UCSD-AML1 (cell line): Measurements from ENCODE around the gene CDC42EP3.

Experiments
- DNase-seq: peaks from one replicate; lab custom pipeline; 2025; ENCODE audit not compliant: unreplicated experiment; lab: John Stamatoyannopoulos, UW

The CDC42EP3 gene

DNA sequence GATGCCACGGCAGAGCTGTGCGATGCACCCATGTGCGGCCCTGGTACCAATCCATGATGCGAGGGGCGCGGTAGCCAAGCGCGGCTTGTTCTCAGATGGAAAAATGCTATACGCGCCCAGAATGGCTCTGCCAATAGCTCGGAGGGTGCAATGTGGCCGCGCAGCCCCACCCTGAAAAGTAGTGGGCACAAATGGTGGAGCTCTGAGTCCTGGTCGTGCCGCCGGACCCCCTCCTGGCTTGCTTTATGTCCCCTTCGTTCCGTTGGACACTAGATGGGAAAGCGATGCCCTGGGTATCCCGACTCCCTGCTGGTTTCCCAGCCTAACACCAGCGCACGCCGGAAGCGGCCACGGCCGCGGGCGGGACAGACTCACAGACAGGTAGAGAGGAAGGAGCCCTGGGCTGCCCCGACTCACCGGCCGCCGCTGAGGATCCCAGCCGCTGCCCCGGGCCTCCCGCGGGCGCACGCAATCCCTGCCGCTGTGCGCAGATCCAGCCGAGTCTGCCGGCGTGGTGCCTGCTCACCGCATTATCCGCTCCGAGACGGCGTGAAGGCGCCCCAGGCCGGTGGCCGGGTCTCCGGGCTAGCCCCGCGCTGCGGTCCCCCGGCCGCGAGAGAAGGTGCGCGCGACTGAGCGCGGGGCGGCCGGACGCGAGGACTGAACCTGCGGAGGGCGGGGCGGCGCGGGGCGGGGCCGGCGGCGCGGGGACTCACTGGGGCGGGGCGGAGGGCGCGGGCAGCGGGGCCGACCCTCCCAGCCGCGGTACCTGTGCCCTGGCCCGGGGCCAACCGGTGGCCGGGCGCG lies at the start of gene CDC42EP3:
Gene CDC42EP3 (minus strand): TSS at position 634 of the 807 bp plus-strand sequence. CDS start 25,055 bp downstream, outside the sequence.
- peak; percentile 70 for DNase-seq

- DNase-seq = no peak
Measured at GRCh38 chr2:37721201-37721560, 49.7 kb upstream of the CDC42EP3 start.

DNA sequence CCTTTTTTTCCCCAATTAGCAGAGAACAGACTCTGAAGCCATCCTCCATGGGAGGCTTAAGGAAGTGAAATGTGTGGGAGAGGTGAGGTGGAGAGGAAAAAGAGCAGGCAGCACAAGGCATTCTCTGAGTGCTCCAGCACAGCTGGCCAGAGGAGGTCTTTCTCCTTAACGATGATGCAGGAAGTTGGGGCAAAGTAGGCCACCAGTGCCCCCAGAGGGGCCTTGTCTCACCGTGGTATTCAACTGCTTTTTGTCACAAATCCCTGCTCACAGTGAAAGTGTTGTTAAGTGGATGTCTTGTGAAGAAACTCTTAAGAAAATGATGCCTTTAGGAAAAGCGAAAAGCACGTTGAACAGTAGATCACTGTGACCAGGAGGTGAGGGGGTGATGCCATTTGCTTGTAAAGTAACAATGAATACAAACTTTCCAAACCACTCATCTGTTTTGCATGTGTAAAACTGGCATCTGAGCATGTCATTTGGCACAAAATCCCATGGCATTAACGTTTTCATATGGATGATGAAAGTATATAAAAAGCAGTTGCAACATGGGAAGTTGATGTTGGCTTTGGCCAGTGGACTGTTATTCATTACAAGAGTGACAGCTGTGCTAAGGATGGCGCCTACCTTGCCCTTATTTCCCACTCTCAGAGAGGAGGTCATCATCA lies 49.2 kb upstream of the CDC42EP3 start:
- DNase-seq = peak; percentile 40

DNA sequence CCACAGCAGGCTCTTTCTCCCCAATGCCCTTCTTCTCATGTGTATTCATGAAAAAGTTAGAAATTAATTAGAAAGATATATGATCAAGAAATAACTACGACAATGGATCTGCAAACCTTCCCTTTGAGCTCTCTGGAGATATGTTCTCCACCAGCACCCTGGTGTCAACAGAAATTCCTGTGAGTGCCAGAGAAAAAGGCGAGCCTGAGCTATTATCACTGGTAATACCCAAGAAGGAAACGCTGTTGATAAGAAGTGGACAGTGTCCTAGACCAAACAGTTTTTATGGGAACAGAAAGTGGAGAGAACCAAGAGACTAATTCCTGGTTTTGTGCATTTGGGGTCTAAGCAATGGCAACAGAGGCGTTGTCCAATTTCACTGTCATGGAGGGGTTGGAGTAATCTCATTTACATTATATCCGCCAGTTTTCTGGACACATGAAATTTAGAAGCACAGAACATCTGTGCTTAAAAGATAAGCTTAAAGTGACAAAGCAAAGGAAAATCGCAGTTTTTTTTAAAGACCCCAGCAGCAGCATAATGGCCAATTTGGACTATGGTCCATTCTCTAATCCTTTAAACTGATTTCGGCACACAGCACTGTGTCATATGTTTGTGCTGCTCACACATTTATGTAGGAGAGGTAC lies 47.2 kb upstream of the CDC42EP3 start:
- DNase-seq = no peak

GRCh38 chr2:37713258-37713700 lies 41.8 kb upstream of the CDC42EP3 start:
- no peak for DNase-seq

DNA sequence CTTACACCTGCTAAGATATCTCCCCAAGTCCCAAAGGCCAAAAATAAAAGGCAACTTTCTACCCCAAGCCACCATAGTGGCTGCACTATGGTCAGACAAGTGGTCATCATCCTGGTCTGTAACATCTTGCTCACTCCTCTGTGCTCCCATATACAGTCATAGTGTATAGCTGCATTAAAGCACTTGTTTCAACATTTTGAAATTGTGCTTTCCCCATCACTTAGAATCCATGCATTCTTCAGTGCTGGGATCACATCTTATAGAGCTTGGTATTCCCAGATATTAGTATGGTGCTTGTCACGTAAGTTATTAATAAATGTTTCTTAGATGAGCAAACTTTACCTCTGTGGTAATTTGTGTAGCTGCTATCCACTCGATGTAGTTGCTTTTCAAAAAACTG lies 40.4 kb upstream of the CDC42EP3 start:
- DNase-seq = no peak

GRCh38 chr2:37711308-37711731 lies 39.9 kb upstream of the CDC42EP3 start:
- peak; percentile 79 for DNase-seq

DNA sequence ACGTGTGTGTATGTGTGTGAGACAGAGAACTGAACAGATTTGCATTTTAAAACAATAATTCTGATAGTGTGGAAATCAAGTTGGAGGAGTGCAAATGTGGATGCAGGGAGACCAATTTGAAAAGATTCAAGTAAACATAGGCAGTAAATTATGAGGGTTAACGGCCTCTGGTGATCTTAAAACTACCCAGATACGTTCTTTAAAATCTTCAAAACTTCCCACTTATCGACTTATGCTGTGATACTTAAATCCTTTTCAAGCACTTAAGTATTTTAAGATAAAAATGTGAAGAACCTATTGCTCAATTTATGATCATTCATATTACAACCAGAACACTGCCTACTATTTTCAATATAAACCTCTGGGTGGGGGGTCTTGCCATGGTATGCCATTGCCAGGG lies 37.7 kb upstream of the CDC42EP3 start:
- DNase-seq = no peak

DNA sequence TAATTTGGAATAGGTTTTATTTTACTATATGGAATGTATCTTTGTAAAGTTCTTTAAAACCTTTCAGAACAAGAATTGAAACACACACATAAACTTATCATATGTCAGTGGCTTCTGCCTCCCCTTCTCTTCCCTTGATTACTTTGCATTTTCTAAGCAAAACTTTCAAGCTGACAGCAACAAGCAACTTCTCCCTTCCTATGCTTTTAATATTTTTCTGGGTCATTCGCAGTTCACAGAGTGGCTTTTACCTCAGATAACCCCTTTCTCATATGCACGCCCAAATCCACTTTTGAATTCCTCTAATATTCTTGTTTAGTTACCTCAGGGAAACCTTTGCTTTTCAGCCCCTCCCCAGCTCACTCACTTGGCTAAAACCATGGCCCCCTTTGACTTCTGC lies 36.7 kb upstream of the CDC42EP3 start:
- no peak for DNase-seq

- no peak for DNase-seq
Measured at GRCh38 chr2:37707393-37707792, 36.0 kb upstream of the CDC42EP3 start.

DNA sequence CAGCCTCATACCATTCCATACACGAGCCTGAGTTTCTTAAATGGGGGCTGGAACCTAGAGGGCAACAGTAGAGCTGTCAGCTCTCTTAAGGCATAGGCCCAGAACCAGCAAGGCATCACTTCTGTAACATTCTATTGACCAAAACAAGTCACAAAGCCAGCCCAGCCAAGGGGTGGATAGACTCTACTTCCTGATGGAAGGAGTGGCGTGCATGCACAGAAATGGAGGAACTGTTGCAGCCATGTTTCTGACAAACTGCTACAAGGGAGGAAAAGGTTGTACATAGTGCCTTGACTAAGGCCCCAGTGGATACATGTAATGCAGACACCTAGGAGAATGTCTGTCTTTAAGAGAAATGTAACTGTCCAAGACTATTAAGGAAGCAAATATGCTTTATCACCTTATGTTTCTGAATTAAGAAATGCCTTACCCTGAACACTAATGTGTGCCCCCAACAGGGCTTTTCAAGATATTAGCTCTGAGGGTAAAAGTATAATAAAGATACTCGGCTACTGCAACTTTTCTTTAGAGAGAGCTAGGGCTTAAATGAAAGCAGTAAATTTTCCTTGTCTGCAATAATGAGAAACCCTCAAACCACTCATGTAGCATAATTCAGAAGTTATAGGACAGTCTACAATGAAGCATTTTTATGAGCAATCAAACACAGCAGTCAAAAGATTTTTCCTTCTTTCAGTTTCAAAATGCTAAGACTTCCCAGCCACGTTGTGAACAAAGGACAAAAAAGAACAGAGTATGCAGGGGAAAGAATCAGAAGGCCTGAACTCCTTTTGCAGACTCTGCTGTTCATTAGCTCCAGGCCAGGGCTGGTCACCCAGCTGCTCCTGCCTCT lies 35.1 kb upstream of the CDC42EP3 start:
- no peak for DNase-seq

DNA sequence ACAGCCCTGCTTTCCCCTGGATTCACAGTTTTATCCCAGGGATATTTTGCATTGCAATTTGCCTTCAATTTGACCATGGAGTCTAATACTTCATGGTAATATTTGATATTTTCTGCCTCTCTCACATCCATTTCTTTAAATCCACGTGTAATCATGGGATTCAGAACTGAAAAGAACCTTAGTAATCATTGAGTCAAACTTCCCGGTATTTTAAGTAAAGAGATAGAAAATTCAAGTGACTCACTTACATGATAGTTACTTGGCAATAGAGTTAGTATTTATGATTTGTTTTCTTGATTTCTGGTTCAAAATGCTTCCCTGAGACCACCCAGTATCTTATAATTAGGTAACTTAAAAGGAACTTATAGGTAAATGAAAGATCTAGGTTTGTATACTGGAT lies 33.7 kb upstream of the CDC42EP3 start:
- no peak for DNase-seq

DNA sequence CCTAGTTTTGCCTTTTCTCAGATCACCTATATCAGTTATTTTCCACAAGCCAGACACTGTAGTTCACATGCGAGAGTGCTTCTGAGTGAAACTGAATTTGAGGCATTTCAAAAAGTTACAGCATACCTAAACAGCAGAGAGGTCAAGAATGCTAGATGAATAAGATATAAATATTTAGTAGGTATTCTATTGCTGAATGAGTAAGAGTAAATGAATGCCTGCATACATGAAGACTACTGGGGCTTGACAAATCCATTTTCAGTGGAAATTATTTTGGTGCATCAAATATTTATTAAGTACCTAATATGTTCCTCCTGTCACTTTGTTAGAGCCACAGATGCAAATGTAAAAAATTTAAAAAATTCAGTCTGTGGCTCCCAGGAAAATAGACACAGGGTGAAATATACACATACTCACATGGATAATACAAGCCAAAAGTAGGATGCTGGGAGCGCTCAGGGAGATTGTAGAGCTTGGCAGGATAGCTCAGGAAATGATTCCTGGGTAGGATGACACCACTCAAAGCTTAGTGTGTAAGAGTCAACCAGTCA lies 27.6 kb upstream of the CDC42EP3 start:
- no peak for DNase-seq

DNA sequence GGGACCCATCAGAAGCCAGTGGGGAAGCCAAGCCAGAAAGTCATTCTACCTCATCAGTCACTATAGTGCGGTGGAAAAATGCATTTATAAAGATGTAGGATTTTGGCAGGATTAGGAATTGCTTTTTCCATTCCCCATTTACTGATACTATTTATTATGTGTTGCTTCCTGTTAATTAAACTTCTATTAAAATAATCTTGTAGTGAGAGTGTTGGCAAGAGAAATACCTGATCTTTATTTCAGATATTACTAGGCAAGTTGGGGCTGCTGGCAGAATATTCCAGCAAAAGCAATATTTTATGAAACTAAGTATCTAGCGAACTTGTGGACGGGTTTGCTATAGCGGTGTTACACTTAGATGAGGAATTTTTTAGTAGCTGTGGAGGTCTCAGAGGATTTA lies 23.9 kb upstream of the CDC42EP3 start:
- no peak for DNase-seq

DNA sequence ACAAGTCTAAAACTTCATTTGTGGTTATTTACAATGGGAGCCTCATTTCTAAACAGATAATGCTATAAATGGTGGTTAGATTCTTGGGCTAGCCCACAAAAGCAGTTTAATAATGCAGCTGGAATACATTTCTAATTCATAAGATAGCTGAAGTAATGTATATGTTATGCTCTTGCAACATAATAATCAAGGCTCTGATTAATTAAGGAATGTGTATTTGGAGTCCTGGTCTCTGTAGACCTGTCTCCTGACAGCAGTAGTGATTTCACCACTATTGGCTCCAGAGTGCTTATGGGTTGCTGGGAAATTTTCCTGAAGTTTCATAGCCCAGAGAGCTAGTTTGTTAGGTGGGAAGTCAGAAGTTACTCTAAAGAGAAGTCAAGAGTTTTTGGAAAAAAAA lies 21.3 kb upstream of the CDC42EP3 start:
- DNase-seq = no peak

GRCh38 chr2:37689751-37690150 lies 18.3 kb upstream of the CDC42EP3 start:
- DNase-seq = no peak

DNA sequence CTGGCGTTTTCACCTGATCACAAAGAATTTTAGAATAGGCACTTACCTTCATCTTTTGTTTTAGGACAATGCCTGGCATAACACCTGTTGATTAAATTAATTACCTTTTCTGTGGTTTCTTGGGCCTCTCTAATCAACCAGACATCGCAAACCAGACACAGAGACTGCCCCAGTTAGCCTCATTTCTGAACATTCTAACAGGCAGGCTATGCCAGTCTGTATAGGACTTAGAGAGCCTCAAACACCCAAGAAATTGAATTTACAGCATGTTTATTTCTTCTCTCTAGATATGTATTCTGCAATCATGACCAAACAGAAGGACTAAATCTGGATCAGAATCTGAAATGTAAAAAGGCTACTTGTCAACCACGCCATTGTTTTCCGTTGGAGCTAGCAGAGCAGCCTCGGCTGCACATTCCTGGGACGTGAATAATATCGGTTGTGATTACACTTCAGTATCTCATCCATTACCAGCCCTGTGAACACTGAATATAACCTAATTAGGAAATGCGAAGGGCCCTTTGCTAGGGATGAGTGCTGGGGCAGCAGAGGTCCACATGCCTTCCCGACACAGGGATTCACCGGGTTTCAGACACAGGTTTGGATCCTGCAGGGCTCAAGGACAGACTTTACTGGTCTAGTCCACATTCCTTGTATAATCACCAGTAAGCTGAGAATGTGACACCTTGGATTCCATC lies 17.5 kb upstream of the CDC42EP3 start:
- no peak for DNase-seq

- no peak for DNase-seq
Measured at GRCh38 chr2:37686792-37687526, 15.5 kb upstream of the CDC42EP3 start.

- DNase-seq = no peak
Measured at GRCh38 chr2:37684809-37685208, 13.4 kb upstream of the CDC42EP3 start.
